Activated naive CD8-positive, alpha-beta T cell (primary cell): ENCODE data around the gene ANXA2.
A peak's percentile ranks its signal among the peaks of the same experiment; 100 is the strongest.

Experiments
- H3K27ac Mint-ChIP-seq: one replicate; pipeline ENCODE4 v1.8.0; 2021; ENCODE audit warnings: mixed read lengths
- H3K27me3 Mint-ChIP-seq: one replicate; pipeline ENCODE4 v1.8.0; 2021; ENCODE audit warnings: mixed read lengths
- H3K36me3 Mint-ChIP-seq: one replicate; pipeline ENCODE4 v1.8.0; 2021; ENCODE audit warnings: mixed read lengths
- H3K4me1 Mint-ChIP-seq: one replicate; pipeline ENCODE4 v1.8.0; 2021; ENCODE audit warnings: low read depth, mixed read lengths
- H3K4me3 Mint-ChIP-seq: one replicate; pipeline ENCODE4 v1.8.0; 2021; ENCODE audit warnings: mild to moderate bottlenecking, mixed read lengths
- H3K9me3 Mint-ChIP-seq: one replicate; pipeline ENCODE4 v1.8.0; 2021; ENCODE audit warnings: low read depth, mixed read lengths

Gene ANXA2

DNA sequence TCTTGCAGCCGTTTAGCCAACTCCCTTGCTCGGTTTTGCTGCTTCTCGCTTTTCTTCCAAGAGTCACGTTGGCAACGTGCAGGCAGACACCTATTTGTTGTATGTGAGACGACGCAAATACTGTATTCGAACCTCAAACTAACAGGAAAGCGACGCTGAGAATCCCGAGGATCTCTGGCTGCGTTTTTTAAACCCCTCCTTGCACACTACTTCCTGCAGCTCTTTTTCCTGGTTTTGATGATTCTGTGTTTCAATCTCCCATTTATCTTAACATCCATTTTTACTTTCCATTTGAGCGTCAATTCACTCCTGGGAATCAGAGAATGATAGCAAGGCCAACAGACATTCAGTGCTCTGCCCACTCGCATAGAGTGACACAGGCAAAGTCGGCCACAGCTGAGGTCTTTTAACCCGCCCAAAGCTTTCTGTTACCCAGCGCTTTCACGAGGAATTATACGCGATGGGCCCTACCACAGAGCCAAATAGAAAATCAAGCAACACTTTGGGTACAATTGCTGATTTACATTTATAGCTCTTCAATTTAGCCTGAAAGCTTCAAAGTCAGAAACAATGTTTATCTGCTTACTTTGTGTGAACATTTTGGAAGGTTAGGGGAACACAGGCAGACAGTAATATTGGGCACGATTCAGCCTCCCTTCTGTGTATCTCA lies 1.6 kb upstream of the ANXA2 start:
- Mint-ChIP-seq H3K4me3 (peak overlapping the region; percentile 81), H3K27me3 (no peaks in the 10 kb centered on the region), H3K27ac (peak overlapping the region; percentile 77), H3K9me3 (no peaks in the 10 kb centered on the region), H3K4me1 (peaks cover 29% of the 10 kb centered on the region), H3K36me3 (no peaks in the 10 kb centered on the region)

DNA sequence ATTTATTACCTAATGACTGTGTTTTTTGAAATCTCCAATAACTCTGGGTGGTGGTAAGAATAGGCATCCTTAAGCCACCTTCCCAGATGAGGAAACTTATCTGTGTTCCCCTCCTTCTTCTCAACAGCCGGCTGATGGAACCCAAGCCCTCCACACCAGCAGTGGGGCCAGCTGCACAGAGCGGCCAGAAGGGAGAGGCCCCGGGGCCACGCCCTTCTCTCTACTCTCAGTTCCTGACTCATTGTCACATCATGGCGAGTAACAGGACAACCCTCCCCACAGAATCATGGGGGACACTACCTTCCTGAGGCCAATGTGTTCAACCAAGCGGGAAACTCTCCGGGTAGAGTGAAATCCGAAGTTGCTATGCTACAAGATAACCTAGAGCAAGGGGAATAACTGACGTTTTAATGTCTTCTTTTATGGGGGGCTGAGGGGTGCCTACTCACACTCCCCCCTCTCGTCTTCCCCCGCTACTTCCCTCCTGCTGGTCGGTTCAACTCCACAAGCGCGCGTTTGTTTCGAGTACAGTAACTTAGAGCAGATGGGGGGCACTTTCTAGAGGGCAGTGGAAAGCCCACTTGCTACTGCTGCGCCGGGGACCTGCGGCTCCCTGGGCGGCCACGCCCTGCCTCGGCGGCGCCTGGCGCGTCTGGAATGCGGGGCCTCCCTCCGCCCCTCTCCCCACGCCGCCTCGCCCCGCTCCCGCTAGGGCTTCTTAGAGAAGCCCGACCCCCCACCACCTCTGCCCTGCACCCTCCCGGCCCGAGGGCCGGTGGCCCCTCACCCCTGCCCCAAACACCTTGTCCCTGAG lies 621 bp downstream of the ANXA2 start:
- Mint-ChIP-seq H3K27ac (peak overlapping the region; percentile 68), H3K4me3 (peak overlapping the region; percentile 90), H3K9me3 (no peaks in the 10 kb centered on the region), H3K4me1 (peaks cover 41% of the 10 kb centered on the region), H3K27me3 (no peaks in the 10 kb centered on the region), H3K36me3 (no peaks in the 10 kb centered on the region)

DNA sequence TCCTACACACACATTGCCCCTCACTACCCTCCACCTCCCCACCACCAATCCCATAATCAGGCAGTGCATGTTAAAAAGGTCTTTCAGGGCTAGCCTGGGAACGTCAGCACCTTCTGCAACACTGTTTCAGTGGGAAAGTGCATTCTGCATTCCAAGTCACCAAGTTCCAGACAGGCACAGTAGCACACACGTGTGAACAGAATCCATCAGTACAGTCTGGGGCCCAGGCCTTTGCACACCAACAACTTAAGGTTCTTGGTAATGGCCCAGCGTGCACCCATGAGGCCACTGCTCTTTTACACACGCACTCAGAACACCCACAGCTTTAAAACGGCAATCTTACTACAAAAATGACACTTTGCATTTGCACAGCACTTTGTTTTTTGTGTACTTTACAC lies 1.2 kb downstream of the ANXA2 start:
- H3K27me3 Mint-ChIP-seq: no peaks in the 10 kb centered on the region
- no peaks in the 10 kb centered on the region for H3K9me3 Mint-ChIP-seq
- H3K27ac Mint-ChIP-seq: no peak overlapping the region
- H3K36me3 Mint-ChIP-seq: no peaks in the 10 kb centered on the region
- peaks cover 41% of the 10 kb centered on the region for H3K4me1 Mint-ChIP-seq
- H3K4me3 Mint-ChIP-seq: peak overlapping the region; percentile 90

DNA sequence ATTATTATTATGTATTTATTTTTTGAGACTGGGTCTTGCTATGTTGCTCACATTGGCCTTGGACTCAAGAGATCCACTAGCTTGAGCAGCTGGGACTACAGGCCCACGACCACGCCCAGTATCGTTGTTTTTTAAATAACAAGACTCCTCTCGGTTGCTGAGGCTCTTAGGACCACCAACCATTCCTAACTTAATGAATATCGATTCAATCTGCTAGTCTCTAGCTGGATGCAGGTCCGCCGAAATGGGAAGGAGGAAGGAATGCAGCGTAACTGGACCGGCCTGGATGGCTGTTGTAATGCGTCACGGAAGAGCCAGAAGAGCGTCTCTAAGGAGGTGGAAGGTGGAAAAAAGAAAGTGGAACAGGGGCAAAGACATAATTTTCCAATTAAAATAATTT lies 1.7 kb downstream of the ANXA2 start:
- Mint-ChIP-seq H3K9me3 (no peaks in the 10 kb centered on the region), H3K4me1 (peaks cover 41% of the 10 kb centered on the region)

DNA sequence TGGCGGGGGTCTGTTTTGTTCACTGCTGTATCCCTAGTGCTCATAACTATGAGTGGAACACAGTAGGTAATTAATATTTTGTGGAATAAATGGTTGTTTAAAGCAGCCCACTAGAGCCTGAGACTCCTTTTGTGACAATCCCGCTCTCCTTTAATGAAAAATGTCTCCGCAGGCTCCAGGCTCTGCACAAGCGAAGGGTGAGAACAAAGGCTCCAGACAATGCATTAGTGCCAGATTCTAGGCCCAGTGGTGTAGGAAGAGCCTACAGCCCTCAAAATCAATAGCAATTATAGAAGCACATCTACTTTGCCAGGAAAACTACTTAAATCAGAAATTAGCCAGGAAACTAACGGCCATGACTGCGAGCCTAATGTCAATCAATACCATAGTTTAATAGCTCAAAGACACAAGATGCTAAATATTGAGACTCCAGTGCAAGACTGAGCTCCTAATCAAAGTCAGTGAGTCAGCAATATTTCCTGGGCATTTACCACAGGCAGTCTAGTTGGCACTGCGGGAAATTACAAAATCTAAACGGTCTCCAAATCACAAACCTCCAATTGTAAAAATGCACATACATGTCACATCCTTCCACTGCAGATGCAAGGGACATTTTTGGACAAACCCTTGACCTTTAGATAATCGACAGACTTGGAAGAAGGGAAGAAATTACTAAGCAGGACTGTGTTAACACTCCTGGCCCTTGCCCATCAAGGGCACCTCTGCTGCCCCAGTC lies 2.3 kb downstream of the ANXA2 start:
- peaks cover 44% of the 10 kb centered on the region for H3K4me1 Mint-ChIP-seq
- no peak overlapping the region for H3K27ac Mint-ChIP-seq
- H3K4me3 Mint-ChIP-seq: no peak overlapping the region
- H3K27me3 Mint-ChIP-seq: no peaks in the 10 kb centered on the region
- no peaks in the 10 kb centered on the region for H3K9me3 Mint-ChIP-seq
- peaks cover under 1% of the 10 kb centered on the region for H3K36me3 Mint-ChIP-seq

More for the DNA sequence above, 1.7 kb downstream of the ANXA2 start:
- Mint-ChIP-seq H3K27me3 (no peaks in the 10 kb centered on the region), H3K27ac (no peak overlapping the region), H3K36me3 (no peaks in the 10 kb centered on the region), H3K4me3 (peak overlapping the region; percentile 90)

DNA sequence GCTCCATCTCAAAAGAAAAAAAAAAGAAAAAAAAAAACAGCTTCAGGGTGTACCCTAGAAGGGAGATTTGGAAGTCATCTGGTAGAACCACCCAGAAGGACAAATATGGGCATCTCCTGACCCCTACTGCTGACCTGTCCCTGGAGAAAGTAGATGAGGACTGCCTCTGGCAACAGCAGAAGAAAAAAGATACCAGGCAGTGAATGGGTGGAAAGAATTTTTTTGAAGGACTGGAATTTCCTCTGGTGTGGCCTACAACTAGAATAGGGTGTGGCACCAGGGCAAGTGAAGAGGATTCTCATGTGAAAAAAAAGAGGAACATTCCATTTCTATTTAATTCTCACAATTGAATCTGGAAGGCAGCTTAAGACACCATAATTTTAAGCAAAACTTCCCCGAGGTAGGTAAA lies 3.1 kb downstream of the ANXA2 start:
- Mint-ChIP-seq H3K27ac (no peak overlapping the region), H3K27me3 (no peaks in the 10 kb centered on the region), H3K4me3 (no peak overlapping the region), H3K4me1 (peaks cover 49% of the 10 kb centered on the region), H3K36me3 (peaks cover 2% of the 10 kb centered on the region), H3K9me3 (no peaks in the 10 kb centered on the region)

DNA sequence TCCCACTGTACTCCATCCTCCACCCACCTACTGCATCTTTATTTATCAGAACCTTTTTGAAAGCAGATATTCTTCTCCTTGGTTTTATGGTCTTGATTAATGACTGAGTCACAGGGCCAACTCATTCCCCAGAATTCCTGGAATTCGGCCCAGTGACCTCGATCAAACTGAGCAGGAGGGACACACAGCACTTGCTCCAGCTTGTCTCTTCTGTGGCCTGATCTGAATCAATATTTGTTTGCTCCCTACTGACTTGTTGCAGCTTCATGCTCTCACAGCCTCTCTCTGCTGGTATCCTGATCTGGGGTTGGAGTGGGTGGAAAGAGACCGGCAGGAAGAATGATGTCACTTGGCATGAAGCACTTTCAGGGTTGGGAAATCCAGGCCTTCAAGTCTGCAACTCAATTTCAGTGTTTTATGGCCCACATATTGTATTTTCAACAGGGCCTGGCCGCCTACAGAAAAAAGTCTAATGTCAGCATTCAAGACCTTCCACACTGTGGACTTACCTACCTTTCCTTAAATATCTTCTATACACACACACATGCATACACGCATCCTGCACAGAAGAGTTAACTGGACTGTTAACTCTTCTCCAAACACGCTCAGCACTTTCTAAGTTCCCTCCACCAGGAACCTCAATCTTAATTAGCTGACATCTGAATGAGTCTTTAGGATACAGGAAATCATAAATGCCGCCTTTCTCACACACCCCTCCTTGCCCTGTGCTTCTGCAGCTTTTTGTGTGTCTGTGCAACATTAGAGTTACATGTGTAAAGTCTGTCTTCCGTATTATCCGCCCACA lies 4.6 kb downstream of the ANXA2 start:
- Mint-ChIP-seq H3K9me3 (no peaks in the 10 kb centered on the region), H3K4me3 (peak overlapping the region; percentile 25), H3K36me3 (peaks cover 2% of the 10 kb centered on the region), H3K4me1 (peaks cover 50% of the 10 kb centered on the region), H3K27ac (no peak overlapping the region), H3K27me3 (no peaks in the 10 kb centered on the region)

DNA sequence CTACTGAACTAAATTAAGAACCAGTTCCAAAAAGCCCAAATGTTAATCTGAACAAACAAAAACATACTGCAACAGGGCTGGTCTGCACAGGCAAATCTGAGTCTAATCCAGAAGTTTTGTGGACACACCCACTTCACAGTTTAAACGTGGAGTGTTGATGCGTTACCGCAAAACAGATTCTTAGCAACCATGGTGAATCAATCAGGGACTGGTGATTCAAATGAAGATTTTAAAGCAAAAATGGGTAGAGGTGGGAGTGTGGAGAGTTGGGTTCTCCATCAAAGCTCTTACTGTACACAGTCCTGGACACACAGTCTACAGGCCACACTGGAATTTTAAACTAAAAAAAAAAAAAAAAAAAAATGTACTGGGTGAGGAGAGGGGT lies 5.2 kb downstream of the ANXA2 start:
- Mint-ChIP-seq H3K9me3 (no peaks in the 10 kb centered on the region), H3K27me3 (no peaks in the 10 kb centered on the region), H3K36me3 (peaks cover 2% of the 10 kb centered on the region), H3K4me1 (peaks cover 50% of the 10 kb centered on the region), H3K4me3 (no peak overlapping the region), H3K27ac (no peak overlapping the region)

DNA sequence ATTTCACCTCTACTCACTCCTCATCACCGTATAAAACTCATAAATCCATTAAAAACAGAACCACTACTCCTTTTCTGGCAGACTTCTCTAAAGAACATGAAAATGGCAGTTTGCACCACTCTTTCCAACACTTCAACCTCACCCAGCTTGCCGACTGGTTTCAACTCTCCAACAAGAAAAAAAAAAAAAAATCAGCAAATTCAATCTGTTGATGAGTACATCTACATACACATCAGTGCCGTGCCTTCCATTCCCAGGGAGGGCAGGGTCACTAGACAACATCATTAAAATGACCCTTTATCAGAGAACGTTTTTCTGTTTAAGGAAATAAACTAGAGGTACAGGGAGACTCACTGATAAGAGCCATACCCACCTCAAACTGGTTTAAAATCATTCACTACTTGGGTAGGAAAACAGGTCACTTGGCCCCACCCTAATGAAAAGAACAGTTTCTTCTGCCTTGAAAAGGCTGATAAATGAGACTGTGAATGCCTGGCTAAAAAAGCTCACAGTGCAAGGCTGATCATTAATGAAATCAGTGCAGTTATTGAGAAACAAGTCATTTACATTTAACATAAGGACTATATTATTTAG lies 6.0 kb downstream of the ANXA2 start:
- Mint-ChIP-seq H3K27me3 (no peaks in the 10 kb centered on the region), H3K36me3 (peaks cover 2% of the 10 kb centered on the region), H3K4me3 (no peak overlapping the region), H3K9me3 (no peaks in the 10 kb centered on the region), H3K4me1 (peaks cover 48% of the 10 kb centered on the region), H3K27ac (no peak overlapping the region)

DNA sequence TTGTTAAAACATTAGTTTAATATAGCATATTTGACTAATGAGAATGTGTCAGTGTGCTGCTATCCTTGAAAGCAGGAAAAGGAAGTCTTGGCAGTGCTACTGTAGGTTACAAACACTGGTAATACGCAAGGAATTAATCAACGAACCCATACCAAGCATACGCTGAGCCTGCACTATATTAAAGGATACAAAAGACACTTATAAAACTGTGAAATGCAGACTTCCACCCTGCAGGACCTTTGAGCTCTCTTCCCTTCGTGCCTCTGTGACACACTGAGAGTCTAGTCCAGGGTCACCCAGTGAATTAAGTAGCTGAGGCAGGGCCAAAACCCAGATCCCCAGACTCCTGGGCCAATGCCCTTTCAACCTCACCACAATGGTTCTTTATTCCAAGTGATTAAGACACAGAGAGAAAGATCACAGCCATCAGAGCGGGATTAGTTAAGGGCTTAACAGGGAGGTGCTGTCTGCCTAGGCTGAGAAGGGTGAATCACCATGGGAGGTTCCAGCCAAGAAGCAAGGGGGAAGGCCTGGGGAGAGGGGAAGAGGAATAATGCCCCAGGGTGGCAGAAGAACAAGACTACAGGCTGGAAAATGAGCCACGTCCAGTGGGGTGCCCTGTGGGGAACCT lies 6.8 kb downstream of the ANXA2 start:
- peaks cover 42% of the 10 kb centered on the region for H3K4me1 Mint-ChIP-seq
- H3K27me3 Mint-ChIP-seq: no peaks in the 10 kb centered on the region
- H3K9me3 Mint-ChIP-seq: no peaks in the 10 kb centered on the region
- no peak overlapping the region for H3K27ac Mint-ChIP-seq
- H3K36me3 Mint-ChIP-seq: peaks cover 2% of the 10 kb centered on the region
- H3K4me3 Mint-ChIP-seq: no peak overlapping the region

DNA sequence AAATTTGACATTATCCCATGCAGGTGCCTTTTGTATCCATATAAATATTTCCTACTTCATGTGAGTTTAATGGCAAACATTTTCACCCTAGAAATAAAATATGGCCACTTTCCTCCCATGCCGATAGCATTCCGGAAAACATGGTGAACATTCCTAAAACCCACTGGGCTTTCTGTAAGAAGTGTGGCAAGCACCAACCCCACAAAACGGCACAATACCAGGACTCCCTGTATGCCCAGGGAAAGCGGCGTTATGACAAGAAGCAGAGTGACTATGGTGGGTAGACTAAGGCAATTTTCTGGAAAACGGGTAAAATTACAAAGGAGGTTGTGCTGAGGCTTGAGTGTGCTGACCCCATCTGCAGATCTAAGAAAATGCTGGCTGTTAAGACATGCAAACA lies 7.6 kb downstream of the ANXA2 start:
- H3K4me3 Mint-ChIP-seq: no peak overlapping the region
- H3K36me3 Mint-ChIP-seq: peaks cover 2% of the 10 kb centered on the region
- no peaks in the 10 kb centered on the region for H3K27me3 Mint-ChIP-seq
- H3K4me1 Mint-ChIP-seq: peaks cover 38% of the 10 kb centered on the region
- H3K27ac Mint-ChIP-seq: peak overlapping the region; percentile 59
- H3K9me3 Mint-ChIP-seq: no peaks in the 10 kb centered on the region

DNA sequence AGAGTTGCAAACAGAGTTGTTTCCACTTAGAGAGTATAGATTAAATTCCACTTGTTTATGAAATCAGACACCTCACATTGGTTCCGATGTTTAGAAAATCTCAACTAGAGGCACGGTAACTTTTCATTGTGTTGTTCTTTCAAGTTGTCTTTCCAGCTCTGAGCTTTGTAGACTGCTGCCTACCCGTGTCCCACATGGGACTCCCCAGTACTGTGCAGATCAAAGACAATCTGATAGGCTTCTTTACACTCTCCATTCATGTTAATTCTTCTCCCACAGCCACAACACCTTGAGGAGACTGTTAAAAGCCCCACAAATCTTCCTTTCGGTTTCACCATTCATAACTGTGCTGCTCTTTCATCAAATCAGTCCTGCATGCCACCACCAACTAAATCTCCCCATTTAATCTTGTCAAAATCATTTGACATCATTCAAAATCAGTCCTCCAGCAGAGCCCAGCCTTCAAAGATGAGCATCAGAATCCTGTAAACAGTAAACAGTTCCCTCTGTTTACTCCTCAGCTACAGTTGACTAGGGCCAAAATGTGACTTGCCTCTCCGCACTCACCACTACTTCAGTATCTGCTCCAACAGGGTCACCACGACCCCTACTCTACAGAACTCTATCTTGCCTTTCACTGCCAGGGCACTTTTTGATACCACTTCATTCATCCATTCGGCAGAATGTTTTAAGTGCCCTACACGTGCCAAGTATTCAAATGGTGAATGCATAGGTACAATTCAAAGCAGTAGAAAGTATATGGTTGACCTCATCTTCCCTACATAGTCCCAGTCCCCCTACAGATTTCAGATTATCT lies 8.3 kb downstream of the ANXA2 start:
- Mint-ChIP-seq H3K36me3 (peaks cover 2% of the 10 kb centered on the region), H3K4me3 (peak overlapping the region; percentile 61), H3K27ac (peak overlapping the region; percentile 79), H3K27me3 (no peaks in the 10 kb centered on the region), H3K4me1 (peaks cover 38% of the 10 kb centered on the region), H3K9me3 (no peaks in the 10 kb centered on the region)

DNA sequence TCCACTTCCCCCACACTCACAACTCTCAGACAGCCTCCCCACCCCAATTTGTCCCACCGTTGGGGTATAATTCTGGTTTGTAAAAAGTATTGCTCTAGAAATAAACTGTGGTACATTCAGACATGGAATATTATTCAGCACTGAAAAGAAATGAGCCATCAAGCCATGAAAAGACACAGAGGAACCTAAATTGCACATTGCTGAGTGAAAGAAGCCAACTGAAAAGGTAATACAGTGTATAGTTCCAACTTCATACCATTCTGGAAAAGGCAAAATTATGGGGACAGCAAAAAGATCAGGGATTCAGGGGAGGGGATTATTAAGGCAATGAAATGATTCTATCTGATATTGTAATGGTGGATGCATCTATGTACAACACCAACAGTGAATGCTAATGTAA lies 10.5 kb downstream of the ANXA2 start:
- H3K4me1 Mint-ChIP-seq: peaks cover 25% of the 10 kb centered on the region
- H3K9me3 Mint-ChIP-seq: no peaks in the 10 kb centered on the region
- H3K27ac Mint-ChIP-seq: no peak overlapping the region
- no peaks in the 10 kb centered on the region for H3K27me3 Mint-ChIP-seq
- H3K4me3 Mint-ChIP-seq: no peak overlapping the region
- peaks cover 7% of the 10 kb centered on the region for H3K36me3 Mint-ChIP-seq
